Immature natural killer cell (primary cell): ENCODE data around the gene MSX2. TPM values are rescaled to one million over a fixed set of nuclear protein-coding genes. Genes with fewer than 3 reads are reported as not detected.

Experiments
- DNase-seq, 3 donors: peaks; one replicate each; pipeline ENCODE4 v3.0.0; 2022; ENCODE audit warnings: mixed read lengths in 1 of 3
- H3K27ac Mint-ChIP-seq, 6 donors: one replicate each; pipeline ENCODE4 v1.8.0; 2020; ENCODE audit warnings: mixed read lengths in 6 of 6, mild to moderate bottlenecking in 5 of 6, inconsistent platforms in 4 of 6, moderate library complexity in 3 of 6
- H3K27me3 Mint-ChIP-seq, 3 donors: one replicate each; pipeline ENCODE4 v1.8.0; 2020 to 2021; ENCODE audit warnings: low read depth in 3 of 3, mild to moderate bottlenecking in 3 of 3, mixed read lengths in 3 of 3, moderate library complexity in 3 of 3, inconsistent platforms in 1 of 3
- H3K36me3 Mint-ChIP-seq, 3 donors: one replicate each; pipeline ENCODE4 v1.8.0; 2020; ENCODE audit warnings: mixed read lengths in 3 of 3, inconsistent platforms in 2 of 3, mild to moderate bottlenecking in 2 of 3
- H3K4me1 Mint-ChIP-seq, 2 donors: one replicate each; pipeline ENCODE4 v1.8.0; 2020; ENCODE audit warnings: inconsistent platforms in 2 of 2, mild to moderate bottlenecking in 2 of 2, mixed read lengths in 2 of 2, moderate library complexity in 1 of 2
- H3K4me3 Mint-ChIP-seq, 5 donors: one replicate each; pipeline ENCODE4 v1.8.0; 2020; ENCODE audit warnings: mild to moderate bottlenecking in 5 of 5, mixed read lengths in 5 of 5, inconsistent platforms in 3 of 5, moderate library complexity in 3 of 5
- H3K9me3 Mint-ChIP-seq, 6 donors: one replicate each; pipeline ENCODE4 v1.8.0; 2020; ENCODE audit warnings: mild to moderate bottlenecking in 6 of 6, mixed read lengths in 6 of 6, inconsistent platforms in 4 of 6, moderate library complexity in 3 of 6
- polyA plus RNA-seq, 3 donors: library from polyadenylated mRNA; unstranded; fragments of 300-500 nt; fragmentation: Illumina TruSeq; gene quantifications; one replicate each; pipeline ENCODE4 v1.2.3, GENCODE V29; 2021

MSX2 gene
- polyA plus RNA-seq, 3 donors from 2014 or later = not detected

GRCh38 chr5:174732036-174733020 lies 7.9 kb downstream of the MSX2 start:
- no peak overlapping the region for H3K4me3 Mint-ChIP-seq
- peaks cover 17 to 36% (median 26%) of the 10 kb centered on the region in 3 donors for H3K27me3 Mint-ChIP-seq
- H3K4me1 Mint-ChIP-seq = no peaks in the 10 kb centered on the region
- H3K36me3 Mint-ChIP-seq = peaks cover 0 to 4% (median 4%) of the 10 kb centered on the region in 3 donors
- no peak overlapping the region for H3K27ac Mint-ChIP-seq
- peaks cover 0 to 5% (median 0%) of the 10 kb centered on the region in 6 donors for H3K9me3 Mint-ChIP-seq
- no peak for DNase-seq

- peaks cover 0 to 4% (median 4%) of the 10 kb centered on the region in 3 donors for H3K36me3 Mint-ChIP-seq
- H3K27ac Mint-ChIP-seq = no peak overlapping the region
- H3K4me1 Mint-ChIP-seq = no peaks in the 10 kb centered on the region
- peaks cover 20 to 36% (median 26%) of the 10 kb centered on the region in 3 donors for H3K27me3 Mint-ChIP-seq
- H3K4me3 Mint-ChIP-seq = no peak overlapping the region
- peaks cover 0 to 5% (median 0%) of the 10 kb centered on the region in 6 donors for H3K9me3 Mint-ChIP-seq
- DNase-seq = no peak
Measured at GRCh38 chr5:174733091-174733690, 8.8 kb downstream of the MSX2 start.

- Mint-ChIP-seq H3K4me1 (no peaks in the 10 kb centered on the region), H3K4me3 (no peak overlapping the region), H3K27ac (no peak overlapping the region), H3K36me3 (peaks cover 0 to 4% (median 4%) of the 10 kb centered on the region in 3 donors), H3K9me3 (peaks cover 0 to 5% (median 0%) of the 10 kb centered on the region in 6 donors), H3K27me3 (peaks cover 20 to 36% (median 26%) of the 10 kb centered on the region in 3 donors)
- no peak for DNase-seq
Measured at GRCh38 chr5:174733836-174734235, 9.5 kb downstream of the MSX2 start.

- DNase-seq = no peak
- Mint-ChIP-seq H3K4me3 (no peak overlapping the region), H3K9me3 (peaks cover 0 to 5% (median 0%) of the 10 kb centered on the region in 6 donors), H3K36me3 (peaks cover 0 to 4% (median 4%) of the 10 kb centered on the region in 3 donors), H3K4me1 (no peaks in the 10 kb centered on the region), H3K27me3 (peaks cover 18 to 35% (median 21%) of the 10 kb centered on the region in 3 donors), H3K27ac (no peak overlapping the region)
Measured at GRCh38 chr5:174734571-174735497, 10.5 kb downstream of the MSX2 start.

GRCh38 chr5:174735498-174736330 lies 11.3 kb downstream of the MSX2 start:
- Mint-ChIP-seq H3K4me1 (no peaks in the 10 kb centered on the region), H3K4me3 (no peak overlapping the region), H3K27me3 (peaks cover 18 to 30% (median 20%) of the 10 kb centered on the region in 3 donors), H3K27ac (no peak overlapping the region), H3K9me3 (peaks cover 0 to 5% (median 0%) of the 10 kb centered on the region in 6 donors), H3K36me3 (peaks cover 0 to 4% (median 4%) of the 10 kb centered on the region in 3 donors)
- no peak for DNase-seq

GRCh38 chr5:174736331-174736721 lies 11.9 kb downstream of the MSX2 start:
- peaks cover 0 to 5% (median 0%) of the 10 kb centered on the region in 6 donors for H3K9me3 Mint-ChIP-seq
- DNase-seq = no peak
- peaks cover 18 to 28% (median 24%) of the 10 kb centered on the region in 3 donors for H3K27me3 Mint-ChIP-seq
- H3K4me3 Mint-ChIP-seq = no peak overlapping the region
- H3K27ac Mint-ChIP-seq = no peak overlapping the region
- H3K36me3 Mint-ChIP-seq = peaks cover 0 to 4% (median 4%) of the 10 kb centered on the region in 3 donors
- H3K4me1 Mint-ChIP-seq = no peaks in the 10 kb centered on the region

- Mint-ChIP-seq H3K4me1 (no peaks in the 10 kb centered on the region), H3K27ac (no peak overlapping the region), H3K36me3 (peaks cover 0 to 4% (median 4%) of the 10 kb centered on the region in 3 donors), H3K27me3 (peaks cover 18 to 26% (median 24%) of the 10 kb centered on the region in 3 donors), H3K4me3 (no peak overlapping the region), H3K9me3 (peaks cover 0 to 5% (median 2%) of the 10 kb centered on the region in 6 donors)
- DNase-seq = no peak
Measured at GRCh38 chr5:174736777-174737176, 12.4 kb downstream of the MSX2 start.

- Mint-ChIP-seq H3K9me3 (peaks cover 0 to 5% (median 2%) of the 10 kb centered on the region in 6 donors), H3K27ac (no peak overlapping the region), H3K27me3 (peaks cover 18 to 26% (median 24%) of the 10 kb centered on the region in 3 donors), H3K4me1 (no peaks in the 10 kb centered on the region), H3K36me3 (peaks cover 0 to 4% (median 4%) of the 10 kb centered on the region in 3 donors), H3K4me3 (no peak overlapping the region)
- no peak for DNase-seq
Measured at GRCh38 chr5:174737330-174737729, 12.9 kb downstream of the MSX2 start.

GRCh38 chr5:174741352-174741751 lies 17.0 kb downstream of the MSX2 start:
- H3K27me3 Mint-ChIP-seq = peaks cover 4 to 9% (median 7%) of the 10 kb centered on the region in 3 donors
- H3K9me3 Mint-ChIP-seq = peaks cover 0 to 13% (median 2%) of the 10 kb centered on the region in 6 donors
- no peak overlapping the region for H3K4me3 Mint-ChIP-seq
- DNase-seq = no peak
- H3K4me1 Mint-ChIP-seq = no peaks in the 10 kb centered on the region
- no peak overlapping the region for H3K27ac Mint-ChIP-seq
- no peaks in the 10 kb centered on the region for H3K36me3 Mint-ChIP-seq

GRCh38 chr5:174744896-174745295 lies 20.5 kb downstream of the MSX2 start:
- H3K4me3 Mint-ChIP-seq = no peak overlapping the region
- peaks cover 0 to 13% (median 2%) of the 10 kb centered on the region in 6 donors for H3K9me3 Mint-ChIP-seq
- no peaks in the 10 kb centered on the region for H3K36me3 Mint-ChIP-seq
- no peaks in the 10 kb centered on the region for H3K4me1 Mint-ChIP-seq
- DNase-seq = no peak
- no peak overlapping the region for H3K27ac Mint-ChIP-seq
- peaks cover 10 to 15% (median 15%) of the 10 kb centered on the region in 3 donors for H3K27me3 Mint-ChIP-seq

- H3K36me3 Mint-ChIP-seq = no peaks in the 10 kb centered on the region
- DNase-seq = no peak
- no peaks in the 10 kb centered on the region for H3K4me1 Mint-ChIP-seq
- peaks cover 0 to 13% (median 2%) of the 10 kb centered on the region in 6 donors for H3K9me3 Mint-ChIP-seq
- H3K27ac Mint-ChIP-seq = no peak overlapping the region
- peaks cover 10 to 18% (median 15%) of the 10 kb centered on the region in 3 donors for H3K27me3 Mint-ChIP-seq
- H3K4me3 Mint-ChIP-seq = no peak overlapping the region
Measured at GRCh38 chr5:174745590-174746103, 21.3 kb downstream of the MSX2 start.

GRCh38 chr5:174750711-174751110 lies 26.3 kb downstream of the MSX2 start:
- H3K4me3 Mint-ChIP-seq = no peak overlapping the region
- H3K9me3 Mint-ChIP-seq = peaks cover 0 to 10% (median 0%) of the 10 kb centered on the region in 6 donors
- H3K36me3 Mint-ChIP-seq = no peaks in the 10 kb centered on the region
- H3K4me1 Mint-ChIP-seq = no peaks in the 10 kb centered on the region
- peaks cover 10 to 29% (median 15%) of the 10 kb centered on the region in 3 donors for H3K27me3 Mint-ChIP-seq
- H3K27ac Mint-ChIP-seq = no peak overlapping the region
- DNase-seq = no peak
